Astrocyte (in vitro differentiated cells and primary cell): ENCODE measurements around the gene ZNF407.

Experiments
- CTCF ChIP-seq: IDR thresholded peaks from 2 replicates; pipeline ENCODE4 v1.5.1; 2011; ENCODE audit warnings: low read depth, mild to moderate bottlenecking, inconsistent platforms, low read length, moderate library complexity; ENCODE audit not compliant: insufficient read depth
- EZH2 ChIP-seq: IDR thresholded peaks from 2 replicates; pipeline ENCODE4 v1.6.1; 2012; ENCODE audit warnings: mild to moderate bottlenecking, low read length, inconsistent platforms; ENCODE audit not compliant: insufficient read depth

- no peak for TF ChIP-seq CTCF
- TF ChIP-seq EZH2, result no peak
These were observed 24.4 kb downstream of the ZNF407 start for GRCh38 chr18:74622072-74622471.
